Erythroblast (primary cell): ENCODE measurements around the gene DNAJC1.

Experiments used
- GATA1 ChIP-seq: IDR thresholded peaks from 2 replicates; pipeline ENCODE4 v1.6.1; 2011; ENCODE audit warnings: low read depth, mild to moderate bottlenecking, control low read depth, low read length, moderate library complexity
- POLR2A ChIP-seq: IDR thresholded peaks from 2 replicates; pipeline ENCODE4 v1.6.1; 2011; ENCODE audit warnings: mild to moderate bottlenecking, low read length

- TF ChIP-seq POLR2A (no peak), GATA1 (no peak)
These were observed 249.8 kb downstream of the DNAJC1 start for GRCh38 chr10:21753497-21754270.
